H1 (cell line): ENCODE data around the gene ANKS1B. TPM values are rescaled to one million over a fixed set of nuclear protein-coding genes. Genes with fewer than 3 reads are reported as not detected.

Experiments used
- CTCF ChIA-PET: fragments of 300-600 bp; sonication (Branson Sonifier 250); formaldehyde crosslinking; loops from one replicate; lab custom pipeline; 2021; ENCODE audit not compliant: partially characterized antibody; lab: Charles Lee
- POLR2A ChIA-PET: fragments of 300-600 bp; sonication (Branson Sonifier 250); formaldehyde crosslinking; loops from one replicate; lab custom pipeline; 2021; ENCODE audit warnings: inconsistent platforms; ENCODE audit not compliant: partially characterized antibody; lab: Charles Lee
- DNase-seq, 2 experiments: peaks; one replicate each; pipeline versions ENCODE4 v3.0.0 to v3.0.0-alpha.2; 2010 to 2022; ENCODE audit warnings: low spot score in 2 of 2, low read depth in 1 of 2, mixed read lengths in 1 of 2
- FAIRE-seq: peaks from 2 replicates; lab custom pipeline; 2011; peaks lifted over from hg19 to GRCh38; lab: Jason Lieb, UNC
- H2AFZ ChIP-seq: 2 replicates; pipeline ENCODE4 v1.8.1; 2012; ENCODE audit warnings: low read length, inconsistent platforms
- H2AK5ac ChIP-seq: 2 replicates; pipeline ENCODE4 v1.6.1; 2013; ENCODE audit warnings: low read depth, low read length
- H2BK120ac ChIP-seq: replicated peaks from 2 replicates; pipeline ENCODE3; 2013; ENCODE audit warnings: low read depth, low read length, inconsistent platforms
- H2BK12ac ChIP-seq: 2 replicates; pipeline ENCODE4 v1.6.1; 2013; ENCODE audit warnings: low read depth, low read length
- H2BK15ac ChIP-seq: 2 replicates; pipeline ENCODE4 v1.6.1; 2013; ENCODE audit warnings: low read length
- H2BK20ac ChIP-seq: 2 replicates; pipeline ENCODE4 v1.6.1; 2013; ENCODE audit warnings: low read length
- H2BK5ac ChIP-seq: 2 replicates; pipeline ENCODE4 v1.6.1; 2013; ENCODE audit warnings: low read depth, low read length
- H3K14ac ChIP-seq: 2 replicates; pipeline ENCODE4 v1.6.1; 2013; ENCODE audit warnings: inconsistent platforms; ENCODE audit not compliant: insufficient read length
- H3K18ac ChIP-seq: 2 replicates; pipeline ENCODE4 v1.6.1; 2013; ENCODE audit warnings: low read length; ENCODE audit errors: extremely low read depth
- H3K23ac ChIP-seq: 2 replicates; pipeline ENCODE4 v1.6.1; 2013; ENCODE audit warnings: inconsistent platforms; ENCODE audit not compliant: insufficient read length
- H3K23me2 ChIP-seq: 2 replicates; pipeline ENCODE4 v1.6.1; 2013; ENCODE audit warnings: low read depth, low read length
- H3K27ac ChIP-seq: 2 replicates; pipeline ENCODE4 v1.6.1; 2011; ENCODE audit warnings: low read depth, low read length, inconsistent platforms
- H3K27me3 ChIP-seq, 4 experiments: replicated peaks in 1 of 4; 1 replicate in 1 of 4; 2 replicates in 3 of 4; pipeline versions ENCODE4 v1.6.1 to v1.8.1; 2011 to 2013; ENCODE audit warnings: low read length in 3 of 4, mild to moderate bottlenecking in 3 of 4, inconsistent platforms in 2 of 4, mixed read lengths in 2 of 4, moderate library complexity in 1 of 4; ENCODE audit not compliant: control insufficient read depth in 3 of 4, insufficient read depth in 3 of 4; ENCODE audit errors: extremely low read depth in 1 of 4
- H3K36me3 ChIP-seq, 4 experiments: 2 replicates each; pipeline versions ENCODE4 v1.6.1 to v1.8.1; 2011 to 2013; ENCODE audit warnings: mild to moderate bottlenecking in 4 of 4, low read length in 3 of 4, moderate library complexity in 2 of 4, control low read depth in 1 of 4, inconsistent platforms in 1 of 4; ENCODE audit not compliant: insufficient read depth in 4 of 4, control insufficient read depth in 2 of 4
- H3K4ac ChIP-seq: replicated peaks from 2 replicates; pipeline ENCODE3; 2013; ENCODE audit warnings: low read length, low read depth, mixed read lengths, inconsistent platforms; ENCODE audit not compliant: insufficient read length
- H3K4me1 ChIP-seq, 4 experiments: replicated peaks in 1 of 4; 1 replicate in 1 of 4; 2 replicates in 3 of 4; pipeline versions ENCODE4 v1.6.1 to v1.8.1; 2011 to 2013; ENCODE audit warnings: low read length in 3 of 4, inconsistent platforms in 2 of 4, mixed read lengths in 1 of 4; ENCODE audit not compliant: insufficient read depth in 4 of 4, control insufficient read depth in 3 of 4
- H3K4me2 ChIP-seq, 2 experiments: 2 replicates each; pipeline versions ENCODE4 v1.6.1 to v1.8.1; 2011 to 2013; ENCODE audit warnings: low read depth in 2 of 2, low read length in 2 of 2, control low read depth in 1 of 2, inconsistent platforms in 1 of 2, mild to moderate bottlenecking in 1 of 2; ENCODE audit not compliant: insufficient read depth in 1 of 2
- H3K4me3 ChIP-seq, 4 experiments: fragments of 200-600, 300-600 bp in 1 of 4; sonication (generic), shearing (Covaris generic), sonication (Bioruptor Twin) in 1 of 4; 2 replicates each; pipeline versions ENCODE4 v1.5.1 to v1.8.1; 2011 to 2016; ENCODE audit warnings: low read length in 4 of 4, low read depth in 3 of 4, control low read depth in 2 of 4, inconsistent platforms in 2 of 4, mild to moderate bottlenecking in 2 of 4, mixed read lengths in 1 of 4, moderate library complexity in 1 of 4; ENCODE audit not compliant: insufficient read depth in 2 of 4; ENCODE audit errors: extremely low read depth in 1 of 4
- H3K56ac ChIP-seq: replicated peaks from 2 replicates; pipeline ENCODE3; 2013; ENCODE audit warnings: low read depth, mild to moderate bottlenecking, mixed read lengths, low read length, inconsistent platforms; ENCODE audit not compliant: insufficient read length
- H3K79me1 ChIP-seq: 2 replicates; pipeline ENCODE4 v1.6.1; 2013; ENCODE audit warnings: low read depth, low read length, control low read depth
- H3K79me2 ChIP-seq, 2 experiments: 2 replicates each; pipeline versions ENCODE4 v1.6.1 to v1.8.1; 2012 to 2013; ENCODE audit warnings: low read length in 2 of 2, mild to moderate bottlenecking in 2 of 2, inconsistent platforms in 1 of 2; ENCODE audit not compliant: insufficient read depth in 2 of 2, control insufficient read depth in 1 of 2
- H3K9ac ChIP-seq, 4 experiments: replicated peaks in 1 of 4; 1 replicate in 1 of 4; 2 replicates in 3 of 4; pipeline versions ENCODE4 v1.6.1 to v1.8.1; 2011 to 2013; ENCODE audit warnings: low read depth in 3 of 4, low read length in 3 of 4, control low read depth in 2 of 4, mild to moderate bottlenecking in 2 of 4, moderate library complexity in 2 of 4, inconsistent platforms in 1 of 4; ENCODE audit errors: extremely low read depth in 1 of 4
- H3K9me3 ChIP-seq, 2 experiments: 2 replicates each; pipeline versions ENCODE4 v1.6.1 to v1.8.1; 2012 to 2013; ENCODE audit warnings: mild to moderate bottlenecking in 2 of 2, moderate library complexity in 2 of 2, control low read depth in 1 of 2, inconsistent platforms in 1 of 2, low read depth in 1 of 2, low read length in 1 of 2, mixed read lengths in 1 of 2; ENCODE audit not compliant: insufficient read depth in 2 of 2
- H4K20me1 ChIP-seq, 2 experiments: replicated peaks in 1 of 2; 2 replicates each; pipeline versions ENCODE3 to v1.8.1; 2011 to 2013; ENCODE audit warnings: inconsistent platforms in 2 of 2, low read length in 2 of 2, mild to moderate bottlenecking in 1 of 2; ENCODE audit not compliant: insufficient read depth in 2 of 2, control insufficient read depth in 1 of 2
- H4K5ac ChIP-seq: 2 replicates; pipeline ENCODE4 v1.6.1; 2013; ENCODE audit warnings: low read length, low read depth, mixed read lengths, inconsistent platforms; ENCODE audit not compliant: insufficient read length
- H4K8ac ChIP-seq: 2 replicates; pipeline ENCODE4 v1.8.0; 2013; ENCODE audit warnings: mild to moderate bottlenecking, moderate library complexity, low read length, inconsistent platforms; ENCODE audit not compliant: insufficient read depth; ENCODE audit errors: extremely low read depth
- H4K91ac ChIP-seq: replicated peaks from 2 replicates; pipeline ENCODE3; 2013; ENCODE audit warnings: low read length, mixed read lengths, inconsistent platforms; ENCODE audit not compliant: insufficient read length
- EP300 ChIP-seq, 2 experiments: IDR thresholded peaks; 1 replicate in 1 of 2; 2 replicates in 1 of 2; pipeline ENCODE4 v1.6.1; 2011 to 2012; ENCODE audit warnings: low read depth in 2 of 2, low read length in 2 of 2, mild to moderate bottlenecking in 2 of 2, borderline replicate concordance in 1 of 2, inconsistent platforms in 1 of 2, moderate library complexity in 1 of 2
- polyA plus RNA-seq, 7 experiments: library from polyadenylated mRNA; depleted of rRNA in 3 of 7; stranded (reverse) in 5 of 7; unstranded in 2 of 7; fragments of >200 nt in 5 of 7; fragments of 200-250 nt in 2 of 7; gene quantifications; 1 replicate in 5 of 7; 2 replicates in 1 of 7; 4 replicates in 1 of 7; pipeline versions ENCODE4 v1.2.1 to v1.2.3, GENCODE V29; 2011 to 2013; ENCODE audit warnings: missing spikeins in 2 of 7, mixed read lengths in 2 of 7
- total RNA-seq: library from RNA; stranded (reverse); fragmentation: NEBNext Ultra II Directional; extraction: Animal tissue kit (Norgen Biotek cat#: 25700); gene quantifications from 2 replicates; pipeline ENCODE4 v1.2.1, GENCODE V29; 2021

ANKS1B gene
- total and polyA plus RNA-seq, 2 of the 8 experiments (the other 6 are each of a cell fraction or from before 2014, with no cell fraction given), result 2.7 to 6.1 TPM

- H2AFZ ChIP-seq, result no peak overlapping the region
- no peak overlapping the region for H3K27ac ChIP-seq
- H3K23ac ChIP-seq, result no peak overlapping the region
- H2BK15ac ChIP-seq, result no peak overlapping the region
- no peak overlapping the region for H4K91ac ChIP-seq
- ChIA-PET CTCF (interaction anchor here (1.1 kb wide), 1 partner anchor 52 kb away, joined by 4 read pairs; no protein-coding TSS in a partner anchor), POLR2A (no interaction called here)
- H4K20me1 ChIP-seq, result no peaks in the 10 kb centered on the region
- no peak overlapping the region for H3K4me2 ChIP-seq
- no peaks in the 10 kb centered on the region for H3K23me2 ChIP-seq
- no peak overlapping the region for H2BK12ac ChIP-seq
- no peak overlapping the region for H2AK5ac ChIP-seq
- H4K8ac ChIP-seq, result no peak overlapping the region
- no peak for DNase-seq
- no peak overlapping the region for H4K5ac ChIP-seq
- no peak for FAIRE-seq
- no peaks in the 10 kb centered on the region for H3K79me1 ChIP-seq
- H3K4me3 ChIP-seq, result no peak overlapping the region
- H2BK120ac ChIP-seq, result no peak overlapping the region
- H3K9ac ChIP-seq, result no peak overlapping the region
- H3K79me2 ChIP-seq, result no peaks in the 10 kb centered on the region
- H3K9me3 ChIP-seq, result no peaks in the 10 kb centered on the region
- no peaks in the 10 kb centered on the region for H3K4me1 ChIP-seq
- no peak overlapping the region for H3K18ac ChIP-seq
- H3K4ac ChIP-seq, result no peak overlapping the region
- H2BK5ac ChIP-seq, result no peak overlapping the region
- no peaks in the 10 kb centered on the region for H3K36me3 ChIP-seq
- H3K14ac ChIP-seq, result no peak overlapping the region
- no peak overlapping the region for H2BK20ac ChIP-seq
- no peak overlapping the region for H3K56ac ChIP-seq
- no peaks in the 10 kb centered on the region for H3K27me3 ChIP-seq
- TF ChIP-seq EP300 (IDR thresholded peaks at IDR 0.05; ENCODE audit: borderline replicate concordance in 1 of 2, low read depth in 2 of 2, low read length in 2 of 2), result no peak
Measured at GRCh38 chr12:99528478-99528877, 456.3 kb downstream of the ANKS1B start.
